Activated T-helper 1 cell treated with Interleukin-2 at 50 U/mL for 16 hours (primary cell): ENCODE data around the gene LBHD2.

Experiments
- DNase-seq: peaks from one replicate; pipeline ENCODE4 v3.0.0-alpha.2; 2020; ENCODE audit warnings: low read depth

The LBHD2 gene

GRCh38 chr14:103121121-103121845 is 37.3 kb downstream of the LBHD2 start:
- DNase-seq: no peak

GRCh38 chr14:103121846-103122584 is 38.0 kb downstream of the LBHD2 start:
- no peak for DNase-seq

GRCh38 chr14:103122585-103122946 is 38.6 kb downstream of the LBHD2 start:
- DNase-seq: no peak

- no peak for DNase-seq
Measured at GRCh38 chr14:103122947-103123633, 39.1 kb downstream of the LBHD2 start, which contains the start of gene TNFAIP2. TNFAIP2 (plus strand) TSS chr14:103123461; CDS start chr14:103126458, 2,997 bp downstream.

- no peak for DNase-seq
Measured at GRCh38 chr14:103123634-103124500, 39.9 kb downstream of the LBHD2 start.

- no peak for DNase-seq
Measured at GRCh38 chr14:103124501-103125001, 40.5 kb downstream of the LBHD2 start.

GRCh38 chr14:103125098-103126070 is 41.4 kb downstream of the LBHD2 start:
- no peak for DNase-seq

- no peak for DNase-seq
Measured at GRCh38 chr14:103126088-103126872, 42.3 kb downstream of the LBHD2 start.

GRCh38 chr14:103126873-103127304 is 42.9 kb downstream of the LBHD2 start:
- DNase-seq: no peak

GRCh38 chr14:103127356-103127755 is 43.3 kb downstream of the LBHD2 start:
- no peak for DNase-seq

- DNase-seq: no peak
Measured at GRCh38 chr14:103127861-103128598, 44.0 kb downstream of the LBHD2 start.

- no peak for DNase-seq
Measured at GRCh38 chr14:103128631-103129300, 44.8 kb downstream of the LBHD2 start.

GRCh38 chr14:103129301-103130016 is 45.4 kb downstream of the LBHD2 start:
- DNase-seq: no peak

GRCh38 chr14:103130017-103130764 is 46.2 kb downstream of the LBHD2 start:
- DNase-seq: no peak

- no peak for DNase-seq
Measured at GRCh38 chr14:103130965-103131364, 47.0 kb downstream of the LBHD2 start.

- no peak for DNase-seq
Measured at GRCh38 chr14:103131580-103131979, 47.6 kb downstream of the LBHD2 start.
